GM18526 (cell line): ENCODE measurements around the gene KATNBL1.

ENCODE experiments used
- POLR2A ChIP-seq: IDR thresholded peaks from 3 replicates; pipeline ENCODE4 v1.6.1; 2011; ENCODE audit not compliant: insufficient read length; ENCODE audit errors: extremely low read depth

The KATNBL1 gene

DNA sequence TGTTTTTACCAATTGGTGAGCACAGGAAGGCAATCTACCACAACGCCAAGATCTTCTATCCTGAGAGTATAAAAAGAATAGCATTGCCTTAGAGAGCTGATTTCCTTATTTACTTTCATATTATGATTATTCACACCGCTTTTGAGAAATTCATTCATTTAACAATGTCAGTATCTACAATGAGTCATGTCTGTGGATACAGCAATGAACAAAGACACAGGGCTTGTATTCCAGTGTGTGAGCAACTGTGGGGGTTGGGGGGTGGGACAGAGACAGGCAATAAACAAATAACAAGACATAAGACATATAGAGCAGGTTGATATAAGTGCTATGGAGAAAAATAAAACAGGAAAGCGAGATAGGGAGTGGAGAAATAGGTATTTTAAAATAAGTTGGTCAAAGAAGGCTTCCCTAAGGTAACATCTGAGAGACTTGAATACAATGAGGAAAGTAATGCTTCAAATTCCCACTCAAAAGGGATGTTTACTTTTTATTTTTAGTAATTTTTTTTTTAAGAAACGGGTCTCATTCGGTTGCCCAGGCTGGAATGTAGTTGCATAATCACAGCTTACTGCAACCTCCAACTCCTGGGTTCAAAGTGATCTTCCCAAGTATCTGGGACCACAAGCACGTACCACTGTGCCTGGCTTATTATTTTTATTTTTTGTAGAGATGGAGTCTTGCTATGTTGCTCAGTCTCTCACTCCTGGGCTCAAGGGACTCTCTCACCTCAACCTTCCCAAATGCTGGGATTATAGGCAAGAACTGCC is 62.3 kb downstream of the KATNBL1 start:
- TF ChIP-seq POLR2A, result no peak

DNA sequence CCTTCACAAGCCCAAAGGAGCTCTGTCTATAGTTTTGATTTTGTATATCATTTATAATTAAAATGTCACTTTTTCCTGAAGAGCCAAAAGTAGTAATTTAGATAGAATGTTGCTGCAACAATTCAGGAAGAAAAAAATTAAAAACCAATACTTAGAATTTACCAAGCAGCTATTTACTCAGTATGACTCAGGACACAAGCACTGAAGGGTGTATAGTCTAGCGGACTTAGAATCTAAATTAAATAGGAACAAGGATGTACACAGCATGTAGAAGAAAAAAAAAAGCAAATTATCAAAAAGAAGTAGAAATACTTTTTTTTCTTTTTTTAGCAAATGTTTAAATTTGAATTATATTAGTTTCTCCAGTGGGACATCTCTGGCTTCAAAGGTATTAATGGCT is 76.4 kb downstream of the KATNBL1 start:
- TF ChIP-seq POLR2A, result no peak

DNA sequence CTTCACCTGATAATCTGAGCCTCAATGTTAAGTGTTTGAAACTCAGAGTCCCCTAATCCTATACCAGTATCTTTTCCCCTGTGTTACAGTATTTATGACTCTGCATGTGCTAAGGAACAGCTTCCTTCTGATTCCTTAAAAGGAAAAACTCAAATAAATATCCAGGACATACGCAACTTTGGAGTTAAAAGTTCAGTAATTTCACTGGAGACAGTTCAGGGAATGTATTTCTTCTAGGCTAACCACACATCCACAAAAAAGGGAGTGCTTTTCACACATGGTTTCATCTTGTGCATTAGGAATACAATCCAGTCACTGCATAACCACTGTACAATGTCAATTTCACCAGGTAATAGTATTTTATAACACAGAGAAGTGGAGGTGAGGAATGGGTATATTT is 77.0 kb downstream of the KATNBL1 start:
- no peak for TF ChIP-seq POLR2A

DNA sequence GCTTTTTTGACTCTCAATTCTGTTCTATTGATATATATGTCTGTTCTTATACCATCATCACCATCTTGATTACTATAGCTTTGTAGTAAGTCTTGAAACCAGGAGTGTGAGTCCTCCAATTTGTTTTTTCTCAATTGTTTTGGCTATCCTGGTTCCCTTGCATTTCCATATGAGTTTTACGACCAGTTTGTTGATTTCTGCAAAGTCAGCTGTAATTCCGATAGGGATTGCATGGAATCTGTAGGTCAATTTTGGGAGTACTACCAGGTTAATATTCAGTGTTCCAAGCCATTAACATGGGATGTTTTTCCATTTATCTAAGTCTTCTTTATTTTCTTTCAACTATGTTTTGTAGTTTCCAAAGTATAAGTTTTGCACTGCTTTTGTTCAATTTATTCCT is 81.0 kb downstream of the KATNBL1 start:
- no peak for TF ChIP-seq POLR2A

DNA sequence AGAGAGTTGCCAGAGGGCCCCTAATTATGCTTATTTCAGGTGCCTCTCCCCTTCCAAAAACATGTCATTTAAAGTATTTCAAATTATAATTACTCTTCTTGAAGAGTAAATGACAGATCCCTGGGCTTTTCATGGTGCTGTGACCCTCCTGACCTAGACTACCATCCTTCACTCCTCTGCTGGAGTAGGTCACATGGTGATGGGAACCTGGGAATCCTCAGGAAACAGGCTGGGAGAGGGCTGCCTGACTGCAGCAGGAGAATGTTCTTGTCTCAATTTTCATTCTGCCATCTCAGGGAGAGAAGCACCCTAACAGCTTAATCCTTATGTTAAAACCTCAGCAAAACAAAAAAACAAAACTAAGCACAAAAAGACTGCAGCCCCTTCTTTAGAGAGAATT is 83.4 kb downstream of the KATNBL1 start:
- TF ChIP-seq POLR2A, result no peak

DNA sequence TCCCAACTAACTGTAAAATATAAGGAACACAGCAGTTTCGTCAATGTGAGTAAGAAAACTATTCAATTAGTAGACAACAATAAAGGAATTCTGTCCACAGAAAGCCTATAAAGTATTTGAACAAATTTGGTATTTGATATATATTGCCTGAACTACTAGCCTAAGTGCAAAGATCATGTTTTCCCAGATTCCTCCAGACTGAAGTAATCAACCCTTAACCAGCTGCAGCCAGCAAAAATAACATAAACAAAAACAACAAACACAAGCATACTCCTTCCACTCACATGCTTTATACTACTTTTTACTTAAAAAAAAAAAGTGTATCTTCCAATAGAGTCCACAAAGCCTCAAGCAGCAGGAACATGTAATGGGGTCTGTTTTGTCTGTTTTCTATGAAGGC is 84.0 kb downstream of the KATNBL1 start:
- TF ChIP-seq POLR2A, result no peak

DNA sequence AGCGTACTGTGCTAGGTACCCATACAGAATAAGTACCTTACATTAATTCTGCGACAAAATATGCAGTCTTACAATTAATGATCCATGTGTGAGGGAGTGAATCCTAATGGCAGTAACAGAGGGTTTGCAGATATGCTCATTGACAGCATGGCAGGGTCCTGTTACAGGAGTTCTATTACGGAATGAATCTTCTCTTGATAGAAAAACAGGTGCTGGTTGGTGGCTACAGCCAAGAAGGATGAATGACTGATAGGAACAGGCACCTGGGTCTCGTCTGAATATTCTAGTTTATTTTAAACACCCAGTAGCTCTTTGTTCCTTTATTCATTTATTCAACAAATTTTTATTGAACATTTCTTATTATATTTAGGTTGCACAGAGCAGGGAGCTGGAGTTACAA is 85.2 kb downstream of the KATNBL1 start:
- no peak for TF ChIP-seq POLR2A

DNA sequence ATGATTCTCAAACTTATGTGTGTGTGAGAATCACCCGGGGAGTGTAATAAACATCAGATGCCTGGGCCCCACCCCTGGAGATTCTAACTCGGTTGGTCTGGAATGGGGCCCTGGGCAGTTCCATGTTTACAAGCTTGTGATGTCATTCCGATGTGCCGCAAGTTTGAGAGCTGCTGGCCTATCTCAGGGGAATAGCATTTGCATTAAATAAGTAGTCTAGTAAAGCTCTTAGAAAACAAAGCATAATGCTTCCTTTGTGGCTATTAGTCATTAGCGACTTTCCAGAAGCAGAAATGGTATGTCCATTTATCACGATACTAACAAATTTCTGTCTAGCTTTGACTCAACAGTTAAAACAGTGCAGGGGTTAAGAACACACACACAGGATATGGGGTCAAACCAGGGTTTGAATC is 87.1 kb downstream of the KATNBL1 start:
- TF ChIP-seq POLR2A, result no peak

DNA sequence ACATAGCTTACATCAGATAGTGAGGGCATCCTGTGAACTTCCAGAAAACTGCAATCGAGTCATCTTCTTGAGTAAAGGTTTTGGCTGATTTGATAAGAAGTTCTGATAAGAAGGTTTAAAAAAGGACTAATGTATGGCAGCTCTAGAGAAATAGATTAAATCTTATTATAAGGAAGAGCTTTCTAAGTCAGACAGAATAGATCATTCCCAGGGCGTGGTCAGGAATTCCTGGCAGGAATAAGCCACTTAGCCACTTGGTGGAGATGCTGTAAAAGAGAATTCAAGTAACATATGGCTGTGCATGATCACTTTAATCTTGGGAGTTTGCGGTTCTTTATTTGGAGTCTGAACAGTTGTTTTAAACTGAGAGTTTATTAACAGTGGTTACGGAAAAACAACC is 90.6 kb downstream of the KATNBL1 start:
- TF ChIP-seq POLR2A, result no peak

DNA sequence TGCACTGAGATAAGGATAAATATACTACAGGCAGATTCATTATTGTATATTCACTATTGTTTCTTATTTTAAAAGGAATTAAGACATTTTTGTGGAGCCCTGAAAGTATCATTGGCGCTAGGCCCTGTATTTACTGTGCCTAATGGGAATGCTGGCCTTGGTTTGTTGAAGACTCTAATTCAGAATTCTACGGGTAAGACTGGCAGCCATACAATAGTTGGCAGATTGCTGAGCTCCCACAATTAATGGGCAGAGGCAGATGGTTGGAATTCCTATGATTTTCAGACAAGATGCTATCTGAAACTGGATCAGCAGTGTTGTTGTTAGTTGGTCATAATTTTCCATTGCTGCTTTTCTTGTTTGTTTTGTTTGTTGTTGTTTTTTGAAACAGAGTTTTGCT is 93.3 kb downstream of the KATNBL1 start:
- TF ChIP-seq POLR2A, result no peak

DNA sequence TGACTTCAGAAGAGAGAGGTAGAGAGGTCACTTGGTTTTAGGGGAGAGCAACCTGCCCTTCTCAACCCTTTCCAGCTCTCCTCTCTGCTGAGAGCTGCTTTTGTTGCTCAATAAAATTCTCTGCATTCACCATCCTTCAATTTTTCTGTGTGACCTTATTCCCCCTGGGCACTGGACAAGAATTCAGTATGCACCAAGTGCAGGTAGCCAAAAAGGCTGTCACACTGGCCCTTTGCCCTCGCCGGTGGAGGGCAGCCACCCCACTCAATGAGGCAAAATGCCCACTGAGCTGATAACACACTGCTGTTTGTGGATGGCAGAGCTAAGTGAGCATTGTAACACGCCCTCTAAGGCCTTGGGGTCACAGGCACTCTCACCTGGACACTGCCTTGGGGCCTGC is 95.2 kb downstream of the KATNBL1 start:
- TF ChIP-seq POLR2A, result no peak

DNA sequence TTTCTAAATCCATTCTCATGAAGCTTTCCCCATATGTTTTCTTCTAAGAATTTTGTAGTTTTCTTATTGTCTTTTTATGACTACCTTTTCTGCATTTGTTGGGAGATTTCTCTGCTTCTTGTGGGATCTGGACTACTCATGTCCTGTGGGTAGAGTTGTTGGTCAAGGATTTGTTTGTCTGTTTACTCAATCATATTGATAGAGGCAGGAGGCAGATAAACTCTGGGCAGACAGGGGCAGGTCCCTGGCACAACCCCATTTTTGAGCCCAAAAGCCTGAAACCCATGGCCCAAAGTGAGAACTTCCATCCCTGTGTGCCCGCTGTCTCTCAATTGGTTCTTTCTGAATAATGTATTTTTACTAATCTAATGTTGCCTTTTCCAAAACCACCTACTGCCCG is 95.7 kb downstream of the KATNBL1 start:
- TF ChIP-seq POLR2A, result no peak

DNA sequence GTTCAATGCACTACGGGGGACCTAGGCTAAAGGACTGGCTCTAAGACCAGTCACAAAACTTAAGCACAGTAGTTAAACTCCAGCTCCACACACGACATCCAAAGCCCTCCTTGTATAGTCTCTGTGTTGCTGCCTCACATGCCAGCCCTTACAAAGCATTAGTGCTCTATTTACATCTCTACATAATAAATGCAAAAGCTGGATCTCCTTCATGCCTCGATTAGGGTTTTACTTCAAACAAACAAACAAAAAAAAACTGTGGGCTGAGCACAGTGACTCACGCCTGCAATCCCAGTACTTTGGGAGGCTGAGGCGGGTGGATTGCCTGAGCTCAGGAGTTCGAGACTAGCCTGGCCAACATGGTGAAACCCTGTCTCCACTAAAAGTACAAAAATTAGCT is 98.4 kb downstream of the KATNBL1 start:
- TF ChIP-seq POLR2A, result no peak

DNA sequence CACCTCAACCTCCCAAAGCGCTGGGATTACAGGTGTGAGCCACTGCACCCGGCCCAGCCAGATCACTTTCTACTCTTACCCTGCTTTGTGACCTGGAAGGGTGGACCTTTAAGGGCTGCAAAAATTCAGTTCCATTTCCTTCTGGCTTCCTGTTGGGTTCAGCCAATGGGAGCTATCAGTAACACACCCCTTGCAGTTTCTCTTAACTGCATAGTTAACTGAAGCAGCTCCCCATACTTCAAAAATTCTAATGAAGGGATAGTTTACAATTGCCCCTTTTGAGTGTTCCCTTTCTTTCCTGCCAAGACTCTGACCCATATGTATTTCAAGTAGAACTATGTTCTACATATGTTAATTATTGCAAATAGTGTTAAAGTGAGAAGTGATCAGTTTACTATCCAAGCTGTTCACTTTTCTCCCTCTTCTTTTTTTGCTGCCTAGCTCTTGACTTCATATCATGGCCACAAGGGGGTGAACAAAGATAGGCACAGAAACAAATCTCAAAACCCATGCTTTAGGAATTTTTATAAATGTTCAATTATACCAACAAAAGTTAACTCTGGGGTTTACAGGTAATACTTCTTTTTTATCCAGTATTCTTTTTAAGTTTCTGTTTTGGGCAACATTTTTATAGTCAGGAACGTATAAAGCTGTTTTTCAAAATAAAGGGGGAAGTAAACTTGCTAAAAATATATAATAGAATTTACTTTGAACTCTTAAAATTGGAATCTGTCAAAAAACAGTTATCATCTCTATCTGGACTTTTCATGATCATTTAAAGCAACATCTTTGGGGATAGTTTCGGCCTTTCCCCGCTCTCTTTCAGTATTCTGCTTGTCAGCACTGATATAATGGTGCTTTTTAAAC is 99.9 kb downstream of the KATNBL1 start:
- TF ChIP-seq POLR2A, result no peak

DNA sequence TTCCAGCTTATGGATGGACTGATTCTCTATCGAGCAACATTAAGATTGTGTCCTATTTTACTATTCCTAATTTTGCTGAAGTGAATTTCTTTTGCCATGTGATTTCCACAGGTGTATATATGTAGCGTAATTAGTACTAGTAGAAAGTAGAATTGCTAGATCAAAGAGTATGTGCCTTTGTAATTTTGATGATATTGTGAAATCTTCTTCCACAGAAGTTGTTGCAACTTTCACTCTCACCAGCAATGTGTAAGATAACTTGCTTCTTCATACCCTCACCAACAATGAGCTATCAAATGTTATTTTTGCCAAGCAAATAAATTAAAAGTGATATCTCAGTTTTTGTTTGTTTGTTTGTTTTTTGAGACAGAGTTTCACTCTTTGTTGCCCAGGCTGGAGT is 102.6 kb downstream of the KATNBL1 start:
- no peak for TF ChIP-seq POLR2A

DNA sequence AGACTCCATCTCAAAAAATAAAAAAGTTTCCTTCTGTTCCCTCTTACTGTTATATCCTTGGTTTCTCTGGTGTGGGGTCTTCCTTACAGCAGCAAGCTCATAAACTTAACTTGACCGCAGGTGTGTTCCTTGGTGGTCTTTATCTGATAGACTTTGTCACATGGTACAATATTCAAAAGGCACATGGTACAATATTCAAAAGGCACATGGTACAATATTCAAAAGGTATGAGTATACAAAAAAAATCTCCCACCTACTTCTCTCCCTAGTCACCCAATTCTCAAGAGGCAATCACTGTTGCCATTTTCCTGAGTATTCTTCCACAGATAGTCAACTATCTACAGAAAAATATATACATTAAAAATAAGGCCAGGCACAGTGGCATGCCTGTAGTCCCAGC is 103.5 kb downstream of the KATNBL1 start:
- no peak for TF ChIP-seq POLR2A
